Measurements from ENCODE around the gene TSSK6. TPM values are rescaled to one million over a fixed set of nuclear protein-coding genes. Genes with fewer than 3 reads are reported as not detected.

TSSK6 gene
- total RNA-seq, 1 donor from 2014 or later, result 6.4 TPM

DNA sequence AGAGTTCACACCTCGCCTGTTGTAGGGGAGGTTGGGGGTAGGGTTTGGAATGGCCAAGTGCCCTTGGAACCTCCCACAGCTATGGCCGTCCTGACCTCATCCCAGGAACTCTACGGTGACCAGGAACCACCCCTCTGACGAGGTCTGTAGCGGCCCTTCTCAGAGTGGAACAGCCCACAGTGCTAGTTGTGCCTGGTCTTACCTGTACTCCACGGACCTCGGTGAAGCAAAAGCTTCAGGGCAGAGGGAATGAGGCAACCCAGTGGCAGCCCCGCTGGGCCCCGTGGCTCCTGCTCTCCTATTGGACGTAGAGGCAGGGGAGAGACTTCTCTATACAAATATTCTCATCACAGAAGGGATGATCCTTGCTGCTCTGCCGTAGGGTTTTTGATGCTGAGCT lies 7.1 kb downstream of the TSSK6 start:
- Histone ChIP-seq H3K36me3 (ENCODE audit: control insufficient read depth, insufficient read depth, low read length) (no peaks in the 10 kb centered on the region), H3K4me3 (ENCODE audit: low read depth, low read length) (no peak overlapping the region), H3K27me3 (ENCODE audit: control insufficient read depth, insufficient read depth, low read length) (no peaks in the 10 kb centered on the region)
- DNase-seq (ENCODE audit: low read depth), result no peak
- TF ChIP-seq, protein P1, sequence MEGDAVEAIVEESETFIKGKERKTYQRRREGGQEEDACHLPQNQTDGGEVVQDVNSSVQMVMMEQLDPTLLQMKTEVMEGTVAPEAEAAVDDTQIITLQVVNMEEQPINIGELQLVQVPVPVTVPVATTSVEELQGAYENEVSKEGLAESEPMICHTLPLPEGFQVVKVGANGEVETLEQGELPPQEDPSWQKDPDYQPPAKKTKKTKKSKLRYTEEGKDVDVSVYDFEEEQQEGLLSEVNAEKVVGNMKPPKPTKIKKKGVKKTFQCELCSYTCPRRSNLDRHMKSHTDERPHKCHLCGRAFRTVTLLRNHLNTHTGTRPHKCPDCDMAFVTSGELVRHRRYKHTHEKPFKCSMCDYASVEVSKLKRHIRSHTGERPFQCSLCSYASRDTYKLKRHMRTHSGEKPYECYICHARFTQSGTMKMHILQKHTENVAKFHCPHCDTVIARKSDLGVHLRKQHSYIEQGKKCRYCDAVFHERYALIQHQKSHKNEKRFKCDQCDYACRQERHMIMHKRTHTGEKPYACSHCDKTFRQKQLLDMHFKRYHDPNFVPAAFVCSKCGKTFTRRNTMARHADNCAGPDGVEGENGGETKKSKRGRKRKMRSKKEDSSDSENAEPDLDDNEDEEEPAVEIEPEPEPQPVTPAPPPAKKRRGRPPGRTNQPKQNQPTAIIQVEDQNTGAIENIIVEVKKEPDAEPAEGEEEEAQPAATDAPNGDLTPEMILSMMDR (IDR thresholded peaks at IDR 0.05; ENCODE audit: insufficient read depth, low read length, poor library complexity, severe bottlenecking), result no peak

DNA sequence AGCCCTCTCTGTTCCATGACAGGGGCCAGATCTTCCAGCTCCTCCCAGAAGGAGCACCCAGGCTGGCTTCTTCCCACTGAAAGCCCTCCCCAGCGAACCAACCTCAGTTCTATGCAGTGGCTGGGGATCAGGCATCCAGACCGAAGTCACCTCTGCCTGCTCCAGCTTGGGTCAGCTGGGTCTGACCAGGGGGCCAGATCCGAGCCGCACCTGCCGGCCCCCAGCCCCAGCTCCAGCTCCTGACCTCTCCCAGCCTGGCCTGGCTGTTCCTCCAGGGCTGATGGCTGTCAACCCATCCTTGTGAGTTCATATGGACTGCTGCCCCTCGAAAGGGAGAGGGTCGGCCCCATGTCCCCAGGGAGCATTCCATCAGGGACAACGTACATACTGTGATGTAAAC lies 8.0 kb downstream of the TSSK6 start:
- TF ChIP-seq, protein P1 (IDR thresholded peaks at IDR 0.05; ENCODE audit: insufficient read depth, low read length, poor library complexity, severe bottlenecking), result no peak
- DNase-seq (ENCODE audit: low read depth), result no peak
- no peaks in the 10 kb centered on the region for H3K36me3 ChIP-seq (ENCODE audit: control insufficient read depth, insufficient read depth, low read length)
- no peaks in the 10 kb centered on the region for H3K27me3 ChIP-seq (ENCODE audit: control insufficient read depth, insufficient read depth, low read length)
- H3K4me3 ChIP-seq (ENCODE audit: low read depth, low read length), result no peak overlapping the region

- no peak for DNase-seq (ENCODE audit: low read depth)
- Histone ChIP-seq H3K36me3 (ENCODE audit: control insufficient read depth, insufficient read depth, low read length) (no peaks in the 10 kb centered on the region), H3K27me3 (ENCODE audit: control insufficient read depth, insufficient read depth, low read length) (no peaks in the 10 kb centered on the region), H3K4me3 (ENCODE audit: low read depth, low read length) (no peak overlapping the region)
- TF ChIP-seq, protein P1 (IDR thresholded peaks at IDR 0.05; ENCODE audit: insufficient read depth, low read length, poor library complexity, severe bottlenecking), result no peak
Measured at GRCh38 chr19:19506592-19506991, 8.8 kb downstream of the TSSK6 start.

- TF ChIP-seq, protein P1 (IDR thresholded peaks at IDR 0.05; ENCODE audit: insufficient read depth, low read length, poor library complexity, severe bottlenecking), result no peak
- DNase-seq (ENCODE audit: low read depth), result no peak
- no peaks in the 10 kb centered on the region for H3K27me3 ChIP-seq (ENCODE audit: control insufficient read depth, insufficient read depth, low read length)
Measured at GRCh38 chr19:19505669-19506326, 9.6 kb downstream of the TSSK6 start.

GRCh38 chr19:19504754-19505668 lies 10.3 kb downstream of the TSSK6 start:
- Histone ChIP-seq H3K27me3 (ENCODE audit: control insufficient read depth, insufficient read depth, low read length) (no peaks in the 10 kb centered on the region), H3K4me3 (ENCODE audit: low read depth, low read length) (no peak overlapping the region), H3K36me3 (ENCODE audit: control insufficient read depth, insufficient read depth, low read length) (no peaks in the 10 kb centered on the region)
- TF ChIP-seq, protein P1 (IDR thresholded peaks at IDR 0.05; ENCODE audit: insufficient read depth, low read length, poor library complexity, severe bottlenecking), result no peak
- no peak for DNase-seq (ENCODE audit: low read depth)

More at GRCh38 chr19:19505669-19506326, 9.6 kb downstream of the TSSK6 start:
- no peaks in the 10 kb centered on the region for H3K36me3 ChIP-seq (ENCODE audit: control insufficient read depth, insufficient read depth, low read length)
- no peak overlapping the region for H3K4me3 ChIP-seq (ENCODE audit: low read depth, low read length)

All from kidney epithelial cell (primary cell).